Gastrocnemius medialis (tissue), 4 donors: ENCODE results near the gene DHX40. TPM values are rescaled to one million over a fixed set of nuclear protein-coding genes. Genes with fewer than 3 reads are reported as not detected.
"Not testable (repeated sequence)": the region's sequence is repeated elsewhere in the genome, so short reads cannot be mapped to it uniquely, and the experiment has no call there.

ENCODE experiments used
- ATAC-seq, 2 donors: fragments of 150-250 bp; one replicate each; pipeline ENCODE4 v1.9.1; 2016
- DNase-seq, 2 donors: peaks; one replicate each; pipeline ENCODE4 v3.0.0-alpha.2; 2019
- H3K27ac ChIP-seq, 4 donors: fragments of 200-600 bp; sonication (generic); 1 replicate in 1 of 4; 2 replicates in 3 of 4; pipeline ENCODE4 v1.5.1; 2016 to 2018; ENCODE audit warnings: mild to moderate bottlenecking in 2 of 4, moderate library complexity in 1 of 4
- H3K27me3 ChIP-seq, 3 donors: fragments of 200-600 bp; sonication (generic) in 2 of 3; 1 replicate in 1 of 3; 2 replicates in 2 of 3; pipeline versions ENCODE4 v1.5.1 to v1.6.0; 2016 to 2019; ENCODE audit warnings: mild to moderate bottlenecking in 1 of 3, moderate library complexity in 1 of 3
- H3K36me3 ChIP-seq, 2 donors: fragments of 200-600 bp; sonication (generic) in 1 of 2; one replicate each; pipeline ENCODE4 v1.5.1; 2017 to 2018
- H3K4me1 ChIP-seq, 2 donors: fragments of 200-600 bp; sonication (generic) in 1 of 2; one replicate each; pipeline ENCODE4 v1.5.1; 2016 to 2017; ENCODE audit warnings: mild to moderate bottlenecking in 2 of 2
- H3K4me3 ChIP-seq, 4 donors: fragments of 200-600 bp; sonication (generic) in 3 of 4; 1 replicate in 1 of 4; 2 replicates in 3 of 4; pipeline ENCODE4 v1.5.1; 2016 to 2019; ENCODE audit warnings: mild to moderate bottlenecking in 2 of 4
- H3K9me3 ChIP-seq, 3 donors: fragments of 200-600 bp; sonication (generic) in 2 of 3; 1 replicate in 1 of 3; 2 replicates in 2 of 3; pipeline ENCODE4 v1.5.1; 2016 to 2019
- CTCF ChIP-seq, 5 experiments: fragments of 450-650 bp in 3 of 5; fragments of 200-600 bp in 2 of 5; sonication (generic) in 2 of 5; IDR thresholded peaks in 4 of 5; conservative IDR thresholded peaks in 1 of 5; 1 replicate in 4 of 5; 2 replicates in 1 of 5; pipeline ENCODE4 v1.5.1; 2016 to 2019; ENCODE audit warnings: antibody characterized with exemption in 5 of 5, mild to moderate bottlenecking in 3 of 5, moderate library complexity in 3 of 5
- POLR2A ChIP-seq, 2 donors: fragments of 450-650 bp; IDR thresholded peaks; one replicate each; pipeline ENCODE4 v1.6.1; 2017; ENCODE audit warnings: antibody characterized with exemption in 2 of 2, mild to moderate bottlenecking in 2 of 2, moderate library complexity in 2 of 2
- in situ Hi-C, 4 donors: fragments of 200-750 bp; cut with MboI; loops; one replicate each; pipeline versions ENCODE4 v1.15.0 to v1.8.0; 2017; ENCODE audit warnings: low sequenced_read_pairs in 4 of 4
- intact Hi-C: fragments of 100-400 bp; cut with DNase I; formaldehyde crosslinking; loops from one replicate; pipeline ENCODE4 v1.15.1; 2023; ENCODE audit warnings: low total_unique reads
- total RNA-seq, 4 donors: library from RNA; depleted of rRNA; stranded (reverse); fragments of >200 nt; gene quantifications; one replicate each; pipeline versions ENCODE4 v1.1.0 to v1.2.3, GENCODE V29; 2016

The DHX40 gene
- total RNA-seq, 4 donors from 2014 or later = 21.2 to 32.2 (median 26.9) TPM

DNA sequence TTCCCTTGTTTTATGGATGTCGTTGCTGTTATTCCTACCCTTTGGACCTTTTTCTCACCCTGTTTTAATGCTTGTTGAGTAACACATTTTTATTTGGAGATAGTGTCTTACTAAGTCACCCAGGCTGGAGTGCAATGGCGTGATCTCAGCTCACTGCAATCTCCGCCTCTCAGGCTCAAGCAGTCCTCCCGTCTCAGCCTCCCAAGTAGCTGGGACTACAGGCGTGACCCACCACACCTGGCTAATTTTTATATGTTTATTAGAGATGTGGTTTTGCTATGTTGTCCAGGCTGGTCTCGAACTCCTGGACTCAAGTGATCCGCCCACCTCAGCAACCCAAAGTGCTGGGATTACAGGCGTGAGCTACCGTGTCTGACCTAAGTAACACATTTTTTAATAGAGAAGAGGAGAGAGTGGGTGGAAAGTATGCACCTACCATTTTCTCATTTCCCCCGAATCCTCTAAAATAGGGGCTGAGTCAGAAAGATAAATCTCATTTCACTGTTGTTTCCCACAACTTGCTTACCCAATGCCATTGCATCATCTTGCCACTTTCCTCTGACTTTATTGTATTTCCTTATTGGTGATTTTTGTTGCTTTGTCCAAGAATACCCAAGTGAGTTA is 7.0 kb downstream of the DHX40 start:
- H3K4me3 ChIP-seq = no peak overlapping the region
- ATAC-seq (no peak), DNase-seq (no peak)
- in situ Hi-C loops (loop anchor here in 1 of 4 donors (25.0 kb wide), 1 partner anchor 260 kb away; no protein-coding TSS in a partner anchor), intact Hi-C loops (no loop called here)
- no peaks in the 10 kb centered on the region for H3K27me3 ChIP-seq
- H3K36me3 ChIP-seq = peaks cover 0 to 16% of the 10 kb centered on the region in 2 donors
- TF ChIP-seq POLR2A (IDR thresholded peaks at IDR 0.05) (no peak), CTCF (IDR thresholded peaks at IDR 0.05 in 4 of 5, conservative IDR thresholded peaks at IDR 0.05 in 1 of 5) (no peak)
- H3K4me1 ChIP-seq = no peaks in the 10 kb centered on the region
- no peak overlapping the region for H3K27ac ChIP-seq
- no peaks in the 10 kb centered on the region for H3K9me3 ChIP-seq

- H3K36me3 ChIP-seq, DNase-seq, in situ Hi-C loops, H3K4me3 ChIP-seq, H3K9me3 ChIP-seq, H3K4me1 ChIP-seq, intact Hi-C loops, H3K27ac ChIP-seq, ATAC-seq, H3K27me3 ChIP-seq: not testable (repeated sequence)
These were observed 18.8 kb downstream of the DHX40 start for GRCh38 chr17:59584168-59584567.

GRCh38 chr17:59600169-59600568 is 34.8 kb downstream of the DHX40 start:
- H3K9me3 ChIP-seq = no peaks in the 10 kb centered on the region
- H3K4me3 ChIP-seq = no peak overlapping the region
- TF ChIP-seq POLR2A (IDR thresholded peaks at IDR 0.05) = no peak
- no peak for TF ChIP-seq CTCF (IDR thresholded peaks at IDR 0.05 in 4 of 5, conservative IDR thresholded peaks at IDR 0.05 in 1 of 5)
- ATAC-seq = no peak
- intact Hi-C loops (no loop called here), in situ Hi-C loops (no loop called here)
- no peaks in the 10 kb centered on the region for H3K4me1 ChIP-seq
- H3K36me3 ChIP-seq = peaks cover 0 to 3% of the 10 kb centered on the region in 2 donors
- H3K27me3 ChIP-seq = no peaks in the 10 kb centered on the region
- no peak for DNase-seq
- H3K27ac ChIP-seq = no peak overlapping the region

DNA sequence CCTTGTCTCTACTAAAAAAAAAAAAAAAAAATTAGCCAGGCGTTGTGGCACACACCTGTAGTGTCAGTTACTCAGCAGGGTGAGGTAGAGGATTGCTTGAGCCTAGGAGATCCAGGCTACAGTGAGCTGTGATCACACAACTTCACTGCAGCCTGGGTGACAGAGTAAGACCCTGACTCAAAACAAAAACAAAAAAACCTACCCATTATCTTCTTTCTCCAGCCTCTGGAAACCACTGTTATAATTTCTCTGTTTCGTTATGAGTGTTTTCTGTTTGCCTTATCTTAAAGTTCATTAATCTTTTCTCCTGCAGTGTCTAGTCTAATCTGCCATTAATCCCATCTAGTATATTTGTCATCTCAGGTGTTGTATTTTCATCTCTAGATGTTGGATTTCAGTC is 35.7 kb downstream of the DHX40 start:
- Histone ChIP-seq H3K9me3 (no peaks in the 10 kb centered on the region), H3K4me1 (no peaks in the 10 kb centered on the region), H3K36me3 (peaks cover 0 to 12% of the 10 kb centered on the region in 2 donors), H3K4me3 (no peak overlapping the region), H3K27me3 (no peaks in the 10 kb centered on the region), H3K27ac (no peak overlapping the region)
- no peak for DNase-seq
- intact Hi-C loops (no loop called here), in situ Hi-C loops (no loop called here)
- ATAC-seq = no peak
- TF ChIP-seq CTCF (IDR thresholded peaks at IDR 0.05 in 4 of 5, conservative IDR thresholded peaks at IDR 0.05 in 1 of 5) = no peak
- no peak for TF ChIP-seq POLR2A (IDR thresholded peaks at IDR 0.05)

GRCh38 chr17:59607061-59607460 is 41.7 kb downstream of the DHX40 start:
- Histone ChIP-seq H3K27me3 (no peaks in the 10 kb centered on the region), H3K4me1 (no peaks in the 10 kb centered on the region), H3K9me3 (no peaks in the 10 kb centered on the region), H3K4me3 (no peak overlapping the region), H3K36me3 (peaks cover 0 to 41% of the 10 kb centered on the region in 2 donors), H3K27ac (no peak overlapping the region)
- no peak for ATAC-seq
- intact Hi-C loops = no loop called here
- in situ Hi-C loops = no loop called here
- DNase-seq = no peak
- TF ChIP-seq POLR2A (IDR thresholded peaks at IDR 0.05) = no peak
- TF ChIP-seq CTCF (IDR thresholded peaks at IDR 0.05 in 4 of 5, conservative IDR thresholded peaks at IDR 0.05 in 1 of 5) = no peak
